ENCODE measurements around the gene NUAK1. TPM values are rescaled to one million over a fixed set of nuclear protein-coding genes. Genes with fewer than 3 reads are reported as not detected.

NUAK1 gene
- total RNA-seq, 4 donors from 2014 or later = 0.75 to 14.7 (median 3.5) TPM

DNA sequence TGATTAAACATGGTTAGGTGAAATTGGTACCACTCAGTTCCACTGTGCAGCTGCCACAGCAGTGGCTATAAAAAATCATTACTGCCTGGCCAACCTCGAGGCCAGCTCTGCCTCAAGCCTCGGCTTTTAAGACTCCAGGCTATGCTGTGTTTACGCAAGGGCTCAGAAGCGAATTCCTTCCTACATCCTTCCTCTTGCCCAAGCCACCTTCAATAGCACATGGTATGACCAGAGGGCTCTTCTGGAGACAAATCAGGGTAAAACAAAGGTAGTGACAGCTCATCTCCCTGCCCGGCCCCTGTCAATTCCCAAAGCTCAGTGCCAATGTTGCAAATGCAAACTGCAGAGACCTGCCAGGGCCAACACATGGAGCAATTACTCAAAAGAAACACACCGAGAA is 31.9 kb downstream of the NUAK1 start:
- Histone ChIP-seq H3K4me3 (no peak overlapping the region), H3K36me3 (no peaks in the 10 kb centered on the region), H3K9me3 (no peaks in the 10 kb centered on the region), H3K27ac (peak overlapping the region in 3 of 4 donors; percentile 28 to 75 (median 55)), H3K4me1 (peaks cover 3 to 49% (median 34%) of the 10 kb centered on the region in 4 donors), H3K27me3 (no peaks in the 10 kb centered on the region)
- TF ChIP-seq POLR2A (IDR thresholded peaks at IDR 0.05) (no peak), POLR2AphosphoS5 (IDR thresholded peaks at IDR 0.05) (no peak), EP300 (IDR thresholded peaks at IDR 0.05; ENCODE audit: low read depth) (no peak)
- TF ChIP-seq, protein P1, sequence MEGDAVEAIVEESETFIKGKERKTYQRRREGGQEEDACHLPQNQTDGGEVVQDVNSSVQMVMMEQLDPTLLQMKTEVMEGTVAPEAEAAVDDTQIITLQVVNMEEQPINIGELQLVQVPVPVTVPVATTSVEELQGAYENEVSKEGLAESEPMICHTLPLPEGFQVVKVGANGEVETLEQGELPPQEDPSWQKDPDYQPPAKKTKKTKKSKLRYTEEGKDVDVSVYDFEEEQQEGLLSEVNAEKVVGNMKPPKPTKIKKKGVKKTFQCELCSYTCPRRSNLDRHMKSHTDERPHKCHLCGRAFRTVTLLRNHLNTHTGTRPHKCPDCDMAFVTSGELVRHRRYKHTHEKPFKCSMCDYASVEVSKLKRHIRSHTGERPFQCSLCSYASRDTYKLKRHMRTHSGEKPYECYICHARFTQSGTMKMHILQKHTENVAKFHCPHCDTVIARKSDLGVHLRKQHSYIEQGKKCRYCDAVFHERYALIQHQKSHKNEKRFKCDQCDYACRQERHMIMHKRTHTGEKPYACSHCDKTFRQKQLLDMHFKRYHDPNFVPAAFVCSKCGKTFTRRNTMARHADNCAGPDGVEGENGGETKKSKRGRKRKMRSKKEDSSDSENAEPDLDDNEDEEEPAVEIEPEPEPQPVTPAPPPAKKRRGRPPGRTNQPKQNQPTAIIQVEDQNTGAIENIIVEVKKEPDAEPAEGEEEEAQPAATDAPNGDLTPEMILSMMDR (IDR thresholded peaks at IDR 0.05) = no peak
- DNase-seq = no peak
- intact Hi-C loops (cut with DNase I; ENCODE audit: low total_unique reads) = no loop called here
- 55 to 60% methylated on average over 2 to 6 of the region's 6 CpGs for WGBS, 2 donors (ENCODE audit: low coverage in 1 of 2)
- in situ Hi-C loops (cut with MboI; ENCODE audit: low pct_ligation_motif_present in 1 of 4, low pct_unique_long_range_greater_than_20kb in 1 of 4, low sequenced_read_pairs in 3 of 4) = no loop called here

DNA sequence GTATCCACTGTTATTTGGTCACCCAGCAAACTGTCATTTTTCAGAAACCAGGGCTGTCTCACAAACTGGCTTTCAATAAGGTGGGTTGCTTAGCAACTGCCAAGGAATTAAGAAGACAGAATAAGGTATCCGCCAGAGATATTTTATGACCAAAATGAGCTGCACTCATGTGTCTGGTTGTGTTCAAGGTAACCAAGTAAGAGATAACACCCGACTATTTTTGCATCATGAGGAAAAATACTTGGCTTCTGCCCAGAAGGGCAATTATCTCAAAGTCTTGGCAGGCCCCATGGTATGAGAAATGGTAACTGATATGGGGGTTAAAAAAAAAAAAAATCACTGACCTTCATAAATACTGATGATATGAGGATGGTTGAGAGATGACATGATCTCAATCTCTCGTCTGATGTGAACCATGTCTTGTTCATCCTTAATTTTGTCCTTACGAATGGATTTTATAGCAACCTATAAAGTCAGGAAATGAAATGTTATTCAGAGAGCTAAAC is 32.6 kb downstream of the NUAK1 start:
- Histone ChIP-seq H3K9me3 (no peaks in the 10 kb centered on the region), H3K27me3 (no peaks in the 10 kb centered on the region), H3K4me3 (no peak overlapping the region), H3K36me3 (no peaks in the 10 kb centered on the region), H3K27ac (peak overlapping the region in 2 of 4 donors; percentile 28 to 75), H3K4me1 (peaks cover 3 to 49% (median 33%) of the 10 kb centered on the region in 4 donors)
- DNase-seq = no peak
- TF ChIP-seq, protein P1 (IDR thresholded peaks at IDR 0.05) = no peak
- TF ChIP-seq POLR2A (IDR thresholded peaks at IDR 0.05) = no peak
- TF ChIP-seq EP300 (IDR thresholded peaks at IDR 0.05; ENCODE audit: low read depth) = no peak
- TF ChIP-seq POLR2AphosphoS5 (IDR thresholded peaks at IDR 0.05) = no peak
- intact Hi-C loops (cut with DNase I; ENCODE audit: low total_unique reads) = no loop called here
- WGBS, 2 donors (ENCODE audit: low coverage in 1 of 2) = 66 to 71% methylated on average over 4 of the region's 4 CpGs
- in situ Hi-C loops (cut with MboI; ENCODE audit: low pct_ligation_motif_present in 1 of 4, low pct_unique_long_range_greater_than_20kb in 1 of 4, low sequenced_read_pairs in 3 of 4) = no loop called here

DNA sequence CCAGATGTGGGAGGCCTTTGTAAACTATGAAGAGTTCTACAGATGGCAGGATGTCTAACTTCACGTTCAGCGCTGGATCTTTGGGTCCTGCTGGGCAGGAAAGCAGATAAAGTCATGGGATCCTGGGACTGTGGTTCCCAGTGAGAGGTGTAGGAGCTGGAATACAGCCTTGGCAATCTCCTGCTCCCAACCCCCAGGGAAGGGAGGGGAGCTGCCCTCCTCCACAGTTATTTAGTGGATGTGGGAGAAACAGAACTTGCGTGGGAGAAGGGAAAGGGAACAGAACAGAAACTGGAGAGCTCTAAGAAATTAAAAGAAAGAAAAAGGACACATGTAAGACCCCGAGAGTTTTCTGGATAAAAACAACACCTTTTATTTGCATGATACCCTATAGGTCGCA is 37.0 kb downstream of the NUAK1 start:
- DNase-seq = no peak
- intact Hi-C loops (cut with DNase I; ENCODE audit: low total_unique reads) = no loop called here

DNA sequence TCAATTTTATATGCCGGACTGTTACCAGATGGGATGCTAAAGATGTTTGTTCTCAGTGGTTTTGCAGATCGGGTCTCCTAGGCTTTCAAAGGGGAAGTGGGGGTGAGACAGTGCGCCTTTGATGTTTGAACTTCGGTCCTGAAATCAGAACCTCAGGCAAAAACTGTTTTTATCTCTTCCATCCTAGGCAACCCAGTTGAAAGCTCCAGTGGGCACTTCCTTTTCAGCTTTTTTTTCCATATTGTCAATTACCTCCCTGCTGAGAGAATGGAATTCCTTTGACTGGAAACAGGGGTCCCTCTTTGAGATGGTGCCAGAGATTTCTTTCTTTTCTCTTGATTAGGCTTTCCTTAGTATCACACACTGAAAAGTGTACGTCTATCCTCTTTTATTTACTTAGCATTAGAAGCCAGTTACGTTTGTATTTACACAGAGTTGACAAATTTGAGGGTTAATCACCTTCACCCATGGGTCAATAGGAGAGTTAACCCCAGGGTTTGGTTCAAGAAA is 40.0 kb downstream of the NUAK1 start:
- Histone ChIP-seq H3K36me3 (no peaks in the 10 kb centered on the region), H3K9me3 (no peaks in the 10 kb centered on the region), H3K4me3 (no peak overlapping the region), H3K4me1 (peaks cover 0 to 5% (median 0%) of the 10 kb centered on the region in 4 donors), H3K27ac (no peak overlapping the region), H3K27me3 (no peaks in the 10 kb centered on the region)
- no peak for DNase-seq
- intact Hi-C loops (cut with DNase I; ENCODE audit: low total_unique reads) = no loop called here
- 64 to 71% methylated on average over 6 of the region's 6 CpGs for WGBS, 2 donors (ENCODE audit: low coverage in 1 of 2)
- in situ Hi-C loops (cut with MboI; ENCODE audit: low pct_ligation_motif_present in 1 of 4, low pct_unique_long_range_greater_than_20kb in 1 of 4, low sequenced_read_pairs in 3 of 4) = no loop called here
- TF ChIP-seq POLR2A (IDR thresholded peaks at IDR 0.05) (no peak), POLR2AphosphoS5 (IDR thresholded peaks at IDR 0.05) (no peak)

More for the DNA sequence above, 37.0 kb downstream of the NUAK1 start:
- Histone ChIP-seq H3K9me3 (no peaks in the 10 kb centered on the region), H3K36me3 (no peaks in the 10 kb centered on the region), H3K4me3 (no peak overlapping the region), H3K27ac (no peak overlapping the region), H3K27me3 (no peaks in the 10 kb centered on the region), H3K4me1 (peaks cover 0 to 11% (median under 1%) of the 10 kb centered on the region in 4 donors)
- TF ChIP-seq, protein P1 (IDR thresholded peaks at IDR 0.05) = no peak
- TF ChIP-seq POLR2A (IDR thresholded peaks at IDR 0.05) = no peak
- no peak for TF ChIP-seq EP300 (IDR thresholded peaks at IDR 0.05; ENCODE audit: low read depth)
- TF ChIP-seq POLR2AphosphoS5 (IDR thresholded peaks at IDR 0.05) = no peak
- WGBS, 2 donors (ENCODE audit: low coverage in 1 of 2) = 84 to 100% methylated on average over 1 to 5 of the region's 5 CpGs
- in situ Hi-C loops (cut with MboI; ENCODE audit: low pct_ligation_motif_present in 1 of 4, low pct_unique_long_range_greater_than_20kb in 1 of 4, low sequenced_read_pairs in 3 of 4) = no loop called here
